HG03025 (cell line): ENCODE results near the gene EEIG1.

Experiments used
- ATAC-seq: cut with Tn5 transposase; IDR thresholded peaks from one replicate; pipeline ENCODE4 v1.9.1; 2021; ENCODE audit warnings: mild to moderate bottlenecking, moderate library complexity; ENCODE audit not compliant: unreplicated experiment, low FRiP score

The EEIG1 gene

GRCh38 chr9:127961613-127962155 is 19.1 kb downstream of the EEIG1 start:
- ATAC-seq: no peak

DNA sequence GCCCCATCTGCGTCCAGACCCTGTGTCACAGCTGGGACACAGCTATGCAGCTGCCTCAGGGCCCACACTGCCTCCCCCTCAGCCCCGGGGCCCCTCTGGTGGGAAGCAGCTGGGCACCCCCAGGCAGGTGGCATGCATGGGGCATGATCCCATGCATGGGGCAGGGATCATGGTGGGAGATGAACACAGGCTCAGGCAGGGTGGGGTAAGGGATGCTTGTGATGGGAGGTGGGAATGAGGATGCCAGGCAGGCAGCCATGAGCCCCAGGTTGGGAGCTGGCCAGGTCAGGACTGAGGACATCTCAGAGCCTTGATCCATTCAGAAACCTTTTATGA is 19.7 kb downstream of the EEIG1 start:
- no peak for ATAC-seq

DNA sequence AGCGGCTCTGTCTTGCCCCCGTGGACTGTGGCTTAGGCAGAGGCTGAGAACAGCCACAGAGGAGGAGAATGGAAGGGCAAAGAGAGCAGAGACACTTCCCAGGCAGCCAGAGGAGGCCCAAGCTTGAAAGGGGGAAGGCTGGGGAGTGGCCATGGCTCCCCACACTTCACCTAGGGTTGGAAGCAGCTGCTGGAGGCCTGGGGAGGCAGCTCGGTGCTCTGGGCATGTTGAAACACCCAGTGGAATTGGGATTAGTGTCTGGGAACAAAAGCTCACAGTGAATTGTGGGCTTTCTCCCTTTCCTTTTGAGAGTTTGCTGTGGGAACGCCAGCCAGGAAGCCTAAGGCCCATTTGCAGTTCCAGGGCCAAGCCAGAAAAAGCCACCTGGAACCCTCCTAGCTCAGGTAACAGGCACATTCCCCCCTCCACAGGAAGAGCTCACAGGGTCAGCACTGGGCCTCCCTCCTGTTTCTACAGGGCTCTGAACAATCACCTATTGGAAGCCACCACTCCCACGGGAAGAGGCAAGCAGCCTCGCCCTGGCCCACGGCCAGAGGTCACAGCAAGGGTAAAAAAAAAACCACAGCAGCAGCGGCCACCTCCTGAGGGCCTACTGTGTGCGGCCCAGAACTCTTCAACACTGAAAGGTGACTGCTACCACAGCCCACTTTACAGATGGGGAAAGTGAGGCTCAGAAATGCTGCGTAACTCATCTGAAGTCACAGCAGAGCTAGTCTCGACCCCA is 20.2 kb downstream of the EEIG1 start:
- no peak for ATAC-seq

DNA sequence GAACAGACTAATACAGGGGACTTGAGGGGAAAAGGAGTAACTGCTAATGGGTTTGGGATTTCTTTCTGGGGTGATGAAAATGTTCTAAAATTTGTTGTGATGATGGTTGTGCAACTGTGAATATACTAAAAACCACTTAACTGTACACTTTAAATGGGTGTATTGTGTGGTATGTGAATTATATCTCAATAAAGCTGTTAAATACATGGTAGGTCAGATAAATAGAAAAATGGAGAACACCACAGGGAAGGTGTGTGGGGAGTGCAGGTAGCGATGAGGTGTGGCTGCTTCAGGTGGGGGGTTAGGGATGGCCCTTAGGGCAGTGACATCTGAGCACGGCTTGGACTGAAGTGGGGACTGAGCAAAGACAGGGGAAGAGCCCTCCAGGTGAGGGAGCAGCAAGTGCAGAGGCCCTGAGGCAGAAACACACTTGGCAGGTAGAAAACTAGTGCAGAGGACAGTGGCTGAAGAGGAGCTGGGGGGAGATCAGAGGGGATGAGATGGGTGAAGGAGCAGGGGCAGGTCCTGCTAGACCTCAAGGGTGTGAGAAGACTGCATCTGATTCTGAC is 20.9 kb downstream of the EEIG1 start:
- no peak for ATAC-seq

DNA sequence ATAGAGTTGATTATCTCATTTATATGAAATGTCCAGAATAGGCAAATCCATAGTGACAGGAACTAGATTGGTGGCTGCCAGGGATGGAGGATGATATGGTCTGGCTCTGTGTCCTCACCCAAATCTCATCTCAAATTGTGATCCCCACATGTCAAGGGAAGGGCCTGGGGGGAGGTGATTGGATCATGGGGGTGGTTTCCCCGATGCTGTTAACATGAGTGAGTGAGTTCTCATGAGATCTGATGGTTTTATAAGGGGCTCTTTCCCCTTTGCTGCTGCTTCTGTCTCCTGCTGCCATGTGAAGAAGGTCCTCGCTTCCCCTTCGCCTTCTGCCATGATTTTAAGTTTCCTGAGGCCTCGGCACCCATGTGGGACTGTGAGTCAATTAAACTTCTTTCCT is 21.4 kb downstream of the EEIG1 start:
- no peak for ATAC-seq

- ATAC-seq: no peak
Observed at GRCh38 chr9:127958728-127959127, 22.1 kb downstream of the EEIG1 start.

DNA sequence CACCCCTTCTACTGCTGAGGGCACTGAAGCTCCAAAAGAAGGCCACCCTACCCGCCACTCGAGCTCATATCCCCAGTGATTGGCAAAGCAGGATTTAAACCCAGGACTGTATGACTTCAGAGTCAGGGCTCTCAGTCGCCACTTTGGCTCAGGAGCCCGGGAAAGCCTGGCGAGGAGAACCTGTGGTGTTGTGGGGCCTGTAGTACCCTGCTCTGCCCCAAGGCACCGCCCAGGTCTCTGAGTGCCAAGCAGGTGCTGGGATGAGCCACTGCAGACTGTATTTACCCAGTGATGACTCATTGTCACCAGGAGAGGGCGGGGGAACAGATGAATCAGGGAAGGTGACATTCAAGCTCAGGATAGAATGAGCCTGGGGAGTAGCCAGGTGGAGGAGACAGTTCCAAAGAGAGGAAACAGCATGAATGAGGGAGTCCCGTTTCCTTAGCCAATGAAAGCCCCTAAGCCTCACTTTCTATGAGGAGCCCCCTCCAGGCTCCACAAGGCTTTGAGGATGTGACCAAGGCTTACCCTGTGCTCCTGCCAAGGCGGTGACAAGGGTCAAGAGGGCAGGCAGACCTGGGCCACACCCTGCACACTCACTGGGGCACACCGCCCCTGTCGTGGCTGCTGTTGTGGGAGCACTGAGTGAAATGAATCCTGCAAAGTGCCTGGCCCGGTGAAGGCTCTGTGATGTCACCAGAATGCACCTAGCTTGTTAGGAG is 25.3 kb downstream of the EEIG1 start:
- no peak for ATAC-seq

- no peak for ATAC-seq
Observed at GRCh38 chr9:127954831-127955293, 25.9 kb downstream of the EEIG1 start.

DNA sequence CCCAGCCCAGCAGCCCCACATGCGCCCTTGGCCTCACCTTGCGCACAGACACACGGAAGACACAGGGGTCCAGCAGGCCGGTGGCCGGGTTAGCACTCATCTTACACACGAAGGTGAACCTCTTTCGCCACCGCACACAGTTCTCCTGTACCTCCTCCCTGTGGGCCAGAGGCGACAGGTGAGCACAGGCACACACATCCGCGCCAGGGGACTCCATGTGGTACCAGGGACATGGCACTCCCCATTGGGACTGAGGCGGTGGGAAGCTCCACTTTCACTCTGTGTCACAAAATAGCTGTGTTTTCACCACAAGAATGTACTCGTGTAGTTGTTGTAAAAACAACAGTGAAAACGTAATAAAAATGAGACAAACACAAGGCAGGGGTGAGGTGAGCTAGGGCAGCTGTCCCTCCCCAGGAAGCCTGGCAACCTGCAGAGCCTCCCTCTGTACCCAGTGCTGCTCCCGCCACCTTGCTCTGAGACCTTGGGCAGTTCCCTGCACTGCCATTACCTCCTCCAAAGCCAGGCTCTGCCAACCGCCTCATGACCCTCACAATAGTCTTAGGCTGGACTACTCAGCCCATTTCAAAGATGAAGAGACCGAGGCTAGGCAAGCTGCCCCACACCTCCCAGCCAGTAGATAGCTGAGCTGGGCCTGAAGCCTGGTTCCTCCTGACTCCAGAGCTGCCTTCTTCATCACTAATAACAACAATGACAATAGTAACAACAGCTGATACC is 26.9 kb downstream of the EEIG1 start:
- no peak for ATAC-seq

GRCh38 chr9:127953154-127953553 is 27.6 kb downstream of the EEIG1 start:
- no peak for ATAC-seq

DNA sequence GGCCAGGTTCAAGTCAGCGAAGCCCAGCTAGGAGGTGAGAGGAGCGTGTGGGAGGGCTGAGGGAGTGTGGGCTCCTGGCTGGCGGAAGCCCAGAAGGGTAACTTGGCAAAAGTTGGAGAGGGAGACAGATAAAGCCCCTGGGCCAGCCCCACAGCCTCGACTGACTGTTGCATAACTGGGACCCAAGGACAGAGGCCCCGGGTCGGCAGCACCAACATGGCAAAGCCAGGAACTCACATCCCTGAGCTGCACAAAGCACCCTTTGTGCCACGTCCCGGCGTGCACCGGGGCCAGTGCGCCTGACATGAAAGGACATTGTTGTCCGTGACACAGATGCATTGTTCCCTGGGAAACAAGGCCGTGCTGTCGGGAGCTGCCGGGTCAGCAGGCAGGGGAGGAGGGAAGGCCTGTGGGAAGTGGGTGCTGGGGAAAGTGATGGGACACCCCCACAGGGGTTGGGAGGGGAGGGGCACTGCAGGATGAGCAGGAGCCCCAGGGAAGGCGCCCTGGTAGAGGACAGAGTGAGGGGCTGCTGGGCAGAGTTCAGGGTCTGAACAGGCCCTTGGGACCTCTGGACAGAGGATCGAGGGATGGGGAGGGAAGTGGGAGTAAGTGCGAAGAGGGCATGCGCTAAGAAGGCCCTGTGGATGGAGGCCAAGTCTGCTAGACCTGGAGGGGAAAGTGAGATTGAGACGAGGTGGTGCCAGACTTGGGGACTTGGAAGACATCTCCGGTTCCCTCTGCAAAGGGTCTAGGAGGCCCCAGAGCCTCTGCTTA is 30.1 kb downstream of the EEIG1 start:
- no peak for ATAC-seq

DNA sequence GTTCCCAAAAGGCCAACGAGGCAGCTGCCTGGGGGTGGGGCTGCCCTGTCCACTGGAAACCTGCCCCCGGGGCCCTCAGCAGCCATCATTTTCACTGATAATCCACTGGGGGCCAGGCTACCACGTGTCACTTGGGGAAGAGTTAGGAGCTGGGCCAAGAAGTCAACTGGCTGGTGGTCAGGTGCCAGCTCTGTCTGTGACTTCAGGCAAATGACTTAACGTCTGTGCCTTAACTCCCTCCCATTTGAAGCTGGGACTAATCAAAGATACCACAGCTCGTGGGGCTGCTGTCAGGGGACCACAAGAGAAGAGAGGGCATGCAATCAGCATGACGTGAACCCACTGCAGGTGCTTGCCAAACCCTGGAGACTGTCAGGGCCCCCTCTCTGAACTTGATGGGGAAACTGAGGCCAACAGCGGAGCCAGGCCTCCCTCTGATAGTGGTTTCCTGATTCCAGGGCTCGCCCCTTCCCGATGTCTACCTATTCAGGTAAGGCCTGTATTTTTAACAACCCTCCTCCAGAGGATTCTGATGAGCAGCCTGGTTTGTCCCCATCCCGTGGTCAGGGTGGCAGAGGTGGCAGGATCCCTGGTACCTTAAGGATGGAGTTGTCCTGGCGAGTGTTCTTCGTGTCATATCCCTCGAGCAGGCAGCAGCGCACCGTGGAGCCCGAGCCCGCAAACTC is 30.8 kb downstream of the EEIG1 start:
- no peak for ATAC-seq

- no peak for ATAC-seq
Observed at GRCh38 chr9:127947841-127948710, 32.7 kb downstream of the EEIG1 start.

GRCh38 chr9:127946728-127947127 is 34.1 kb downstream of the EEIG1 start:
- ATAC-seq: no peak

DNA sequence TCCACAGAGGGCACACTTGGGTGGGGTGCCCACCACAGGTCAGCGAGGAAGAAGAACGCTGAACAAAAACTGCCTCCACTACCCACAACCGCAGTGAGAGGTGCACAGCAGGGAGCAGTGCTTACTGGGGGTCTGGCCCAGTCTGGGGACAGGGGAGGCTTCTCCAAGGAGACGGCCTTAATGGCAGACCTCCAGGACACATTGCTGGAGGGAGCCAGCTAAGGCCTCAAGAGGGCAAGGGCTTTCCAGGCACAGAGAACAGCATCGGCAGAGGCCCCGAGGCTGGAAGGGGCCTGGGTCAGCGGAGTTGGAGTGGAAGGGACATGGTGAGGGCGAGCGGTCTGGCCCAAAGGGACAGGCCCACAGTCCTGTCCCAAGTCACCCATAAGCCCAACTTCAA is 34.8 kb downstream of the EEIG1 start:
- no peak for ATAC-seq

DNA sequence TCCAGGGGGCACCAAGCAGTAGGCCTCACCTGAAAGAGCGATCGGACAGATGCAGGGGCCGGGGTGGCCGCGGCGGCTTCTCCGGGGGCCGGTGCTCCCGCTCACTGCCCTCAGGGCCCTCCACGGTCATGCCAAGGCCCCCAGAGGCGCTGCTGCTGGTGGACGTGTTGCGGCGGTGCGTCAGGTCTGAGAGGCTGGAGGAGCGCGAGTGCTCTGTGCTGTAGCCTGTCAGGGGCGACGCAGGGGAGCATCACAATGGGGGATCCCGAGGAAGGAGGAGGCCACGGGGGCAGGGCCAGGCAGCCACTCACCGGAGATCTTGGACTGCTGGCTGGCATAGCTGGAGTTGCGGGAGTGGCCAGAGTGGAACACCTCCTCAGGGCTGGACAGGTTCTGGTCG is 35.5 kb downstream of the EEIG1 start:
- ATAC-seq: no peak

GRCh38 chr9:127944586-127945218 is 36.1 kb downstream of the EEIG1 start:
- ATAC-seq: no peak

GRCh38 chr9:127943731-127944144 is 37.1 kb downstream of the EEIG1 start:
- no peak for ATAC-seq
